Stimulated activated CD4-positive, alpha-beta T cell treated with anti-CD3 and anti-CD28 coated beads, Interleukin-1b, Interleukin-23, amount 100 ng/mL, for 4 hours (primary cell): Measurements from ENCODE around the gene ATOH7.
"Not testable (repeated sequence)": the region's sequence is repeated elsewhere in the genome, so short reads cannot be mapped to it uniquely, and the experiment has no call there.

ENCODE experiments used
- DNase-seq, 2 donors: peaks; one replicate each; pipeline ENCODE4 v3.0.0-alpha.2; 2020; ENCODE audit warnings: low read depth in 2 of 2

Gene ATOH7

GRCh38 chr10:68231817-68232251 is at the start of gene ATOH7:
Gene ATOH7, minus strand, starts transcription at chr10:68232113. Its CDS starts 436 bp downstream, at chr10:68231677.
- no peak for DNase-seq

GRCh38 chr10:68280758-68281157 is 48.8 kb upstream of the ATOH7 start:
- DNase-seq = no peak

- DNase-seq = not testable (repeated sequence)
Observed at GRCh38 chr10:68278906-68279753, 47.2 kb upstream of the ATOH7 start.

GRCh38 chr10:68277814-68278213 is 45.9 kb upstream of the ATOH7 start:
- DNase-seq = not testable (repeated sequence)

GRCh38 chr10:68276224-68276623 is 44.3 kb upstream of the ATOH7 start:
- no peak for DNase-seq

GRCh38 chr10:68275600-68276126 is 43.8 kb upstream of the ATOH7 start:
- no peak for DNase-seq

- DNase-seq = no peak
Observed at GRCh38 chr10:68272833-68273232, 40.9 kb upstream of the ATOH7 start.

- no peak for DNase-seq
Observed at GRCh38 chr10:68271196-68271882, 39.4 kb upstream of the ATOH7 start.

- no peak for DNase-seq
Observed at GRCh38 chr10:68269562-68270290, 37.8 kb upstream of the ATOH7 start.

GRCh38 chr10:68261132-68261856 is 29.4 kb upstream of the ATOH7 start:
- DNase-seq = no peak

- DNase-seq = no peak
Observed at GRCh38 chr10:68253346-68253745, 21.4 kb upstream of the ATOH7 start.

- no peak for DNase-seq
Observed at GRCh38 chr10:68251625-68252495, 19.9 kb upstream of the ATOH7 start.

GRCh38 chr10:68251151-68251550 is 19.2 kb upstream of the ATOH7 start:
- DNase-seq = no peak

- DNase-seq = no peak
Observed at GRCh38 chr10:68249297-68249696, 17.4 kb upstream of the ATOH7 start.

GRCh38 chr10:68247931-68248330 is 16.0 kb upstream of the ATOH7 start:
- no peak for DNase-seq

- not testable (repeated sequence) for DNase-seq
Observed at GRCh38 chr10:68246397-68246796, 14.5 kb upstream of the ATOH7 start.

GRCh38 chr10:68242051-68242450 is 10.1 kb upstream of the ATOH7 start:
- no peak for DNase-seq

- no peak for DNase-seq
Observed at GRCh38 chr10:68239596-68240150, 7.8 kb upstream of the ATOH7 start.

- DNase-seq = no peak
Observed at GRCh38 chr10:68239069-68239468, 7.2 kb upstream of the ATOH7 start.

- no peak for DNase-seq
Observed at GRCh38 chr10:68238371-68238770, 6.5 kb upstream of the ATOH7 start.
